GM12878 (cell line): Measurements from ENCODE around the gene GJA8. TPM values are rescaled to one million over a fixed set of nuclear protein-coding genes. Genes with fewer than 3 reads are reported as not detected.
A peak's percentile ranks its signal among the peaks of the same experiment; 100 is the strongest.

Experiments used
- ATAC-seq: fragments of 200-7000 bp; cut with Tn5 transposase; 3 replicates; pipeline ENCODE4 v1.9.1; 2020; ENCODE audit warnings: mild to moderate bottlenecking, moderate library complexity
- BruUV-seq: library from RNA; stranded (reverse); fragments of 400-500 nt; replicated peaks from 2 replicates; lab custom pipeline; 2021; lab: Mats Ljungman, UMichigan
- CTCF ChIA-PET: fragments of 300-600 bp; sonication (Branson Sonifier 250); formaldehyde crosslinking; extraction: SDS; loops from one replicate; lab custom pipeline; 2021; ENCODE audit warnings: inconsistent platforms; lab: Yijun Ruan, JAX
- POLR2A ChIA-PET: fragments of 350-600 bp; formaldehyde crosslinking; extraction: SDS; loops from one replicate; lab custom pipeline; 2021; ENCODE audit warnings: inconsistent platforms; lab: Charles Lee
- RAD21 ChIA-PET: fragments of 300-600 bp; sonication (Branson Sonifier 250); formaldehyde crosslinking; loops from one replicate; lab custom pipeline; 2023; ENCODE audit warnings: antibody characterized with exemption; ENCODE audit not compliant: unreplicated experiment; lab: Charles Lee
- SMC1A ChIA-PET: fragments of 300-600 bp; sonication (Branson Sonifier 250); formaldehyde crosslinking; loops from one replicate; lab custom pipeline; 2023; ENCODE audit not compliant: unreplicated experiment, uncharacterized antibody; lab: Charles Lee
- DNase-seq: peaks from one replicate; pipeline ENCODE4 v3.0.0-alpha.2; 2011; ENCODE audit warnings: low read depth, low spot score
- FAIRE-seq: peaks from 3 replicates; lab custom pipeline; 2011; peaks lifted over from hg19 to GRCh38; lab: Jason Lieb, UNC
- H2AFZ ChIP-seq: 2 replicates; pipeline ENCODE4 v1.6.0; 2011; ENCODE audit warnings: low read depth, low read length, control low read depth; ENCODE audit not compliant: control insufficient read depth
- H3K27ac ChIP-seq: 2 replicates; pipeline ENCODE4 v1.5.1; 2011; ENCODE audit warnings: control low read depth; ENCODE audit not compliant: control insufficient read depth, insufficient read depth
- H3K27me3 ChIP-seq, 2 experiments: replicated peaks in 1 of 2; 2 replicates each; pipeline versions ENCODE4 v1.6.0 to v1.6.1; 2011; ENCODE audit warnings: low read length in 1 of 2; ENCODE audit not compliant: control insufficient read depth in 2 of 2, insufficient read depth in 2 of 2
- H3K36me3 ChIP-seq, 2 experiments: 2 replicates each; pipeline ENCODE4 v1.5.1; 2011; ENCODE audit warnings: low read length in 1 of 2; ENCODE audit not compliant: control insufficient read depth in 2 of 2, insufficient read depth in 2 of 2
- H3K4me1 ChIP-seq: 2 replicates; pipeline ENCODE4 v1.6.1; 2011; ENCODE audit warnings: mild to moderate bottlenecking, low read length, moderate library complexity, mixed read lengths; ENCODE audit not compliant: control insufficient read depth, insufficient read depth
- H3K4me2 ChIP-seq: 2 replicates; pipeline ENCODE4 v1.6.0; 2011; ENCODE audit warnings: control low read depth; ENCODE audit not compliant: control insufficient read depth, insufficient read depth
- H3K4me3 ChIP-seq: fragments of 200-600 bp; sonication (generic); 2 replicates; pipeline ENCODE4 v1.5.1; 2016
- H3K79me2 ChIP-seq: 2 replicates; pipeline ENCODE4 v1.6.0; 2011; ENCODE audit warnings: low read length; ENCODE audit not compliant: control insufficient read depth, insufficient read depth
- H3K9ac ChIP-seq: 2 replicates; pipeline ENCODE4 v1.8.0; 2011; ENCODE audit warnings: low read length, control low read depth, mixed read lengths; ENCODE audit not compliant: control insufficient read depth, insufficient read depth
- H3K9me3 ChIP-seq: replicated peaks from 3 replicates; pipeline ENCODE4 v1.5.1; 2011; ENCODE audit warnings: mild to moderate bottlenecking, low read length; ENCODE audit not compliant: control insufficient read depth, insufficient read depth
- H4K20me1 ChIP-seq: 2 replicates; pipeline ENCODE4 v1.6.0; 2011; ENCODE audit not compliant: control insufficient read depth, insufficient read depth
- ETV6 ChIP-seq, 2 experiments: fragments of 450-650 bp in 1 of 2; IDR thresholded peaks in 1 of 2; conservative IDR thresholded peaks in 1 of 2; 2 replicates each; pipeline ENCODE4 v1.6.1; 2014; ENCODE audit warnings: antibody characterized with exemption in 1 of 2, borderline replicate concordance in 1 of 2, low read depth in 1 of 2, mild to moderate bottlenecking in 1 of 2, moderate library complexity in 1 of 2
- NFXL1 ChIP-seq: fragments of 450-650 bp; IDR thresholded peaks from 2 replicates; pipeline ENCODE4 v1.6.1; 2017; ENCODE audit warnings: antibody characterized with exemption, mild to moderate bottlenecking, borderline replicate concordance
- RAD21 ChIP-seq: IDR thresholded peaks from 2 replicates; pipeline ENCODE4 v1.6.1; 2011; ENCODE audit warnings: mild to moderate bottlenecking, low read depth, low read length, moderate library complexity; ENCODE audit not compliant: insufficient read depth
- RELA ChIP-seq: fragments of 450-650 bp; IDR thresholded peaks from 2 replicates; pipeline ENCODE4 v1.8.0; 2014; ENCODE audit warnings: borderline replicate concordance; ENCODE audit not compliant: partially characterized antibody
- RUNX3 ChIP-seq: IDR thresholded peaks from 2 replicates; pipeline ENCODE4 v1.6.1; 2012; ENCODE audit warnings: low read length, inconsistent platforms
- TARDBP ChIP-seq: IDR thresholded peaks from 2 replicates; pipeline ENCODE4 v1.6.1; 2016; ENCODE audit warnings: borderline replicate concordance
- WGBS: methylation state at CpG from one replicate; pipeline ENCODE4 v1.1.6; 2016; ENCODE audit warnings: low lambda C conversion rate; ENCODE audit not compliant: insufficient replicate concordance, insufficient coverage; ENCODE audit errors: missing lambda C conversion rate; 5-methylcytosine and 5-hydroxymethylcytosine counted together
- in situ Hi-C: fragments of 300-500 bp; cut with MboI; formaldehyde crosslinking; loops from 9 replicates; pipeline ENCODE4 v1.14.3; 2018; ENCODE audit warnings: mixed read lengths
- intact Hi-C: fragments of 100-400 bp; cut with micrococcal nuclease; formaldehyde crosslinking; loops from one replicate; pipeline ENCODE4 v1.14.2; 2022; ENCODE audit not compliant: unreplicated experiment
- polyA plus RNA-seq, 11 experiments: library from polyadenylated mRNA; depleted of rRNA in 4 of 11; unstranded in 6 of 11; stranded (reverse) in 5 of 11; fragments of >200 nt; fragmentation: Nextera tagmentation in 4 of 11; fragmentation: Illumina TruSeq in 1 of 11; extraction: Ambion mirVana in 4 of 11; extraction: Trizol in 1 of 11; gene quantifications; 1 replicate in 1 of 11; 2 replicates in 10 of 11; pipeline versions ENCODE4 v1.2.1 to v1.2.3, GENCODE V29; 2011 to 2016; ENCODE audit warnings: inconsistent platforms in 2 of 11, missing spikeins in 2 of 11, low read depth in 1 of 11
- total RNA-seq, 4 experiments: library from RNA; depleted of rRNA in 3 of 4; stranded (reverse); fragments of >200 nt in 3 of 4; fragmentation: Illumina TruSeq in 1 of 4; extraction: Trizol in 1 of 4; gene quantifications; 2 replicates each; pipeline versions ENCODE4 v1.2.1 to v1.2.3, GENCODE V29; 2013 to 2021
- TF ChIP-seq, protein P1 (sequence below), 3 experiments: IDR thresholded peaks in 2 of 3; conservative IDR thresholded peaks in 1 of 3; 2 replicates each; pipeline ENCODE4 v1.5.1; 2011; ENCODE audit warnings: low read depth in 3 of 3, low read length in 3 of 3, mild to moderate bottlenecking in 3 of 3, control low read depth in 2 of 3, moderate library complexity in 2 of 3, inconsistent platforms in 1 of 3, mixed read lengths in 1 of 3; ENCODE audit not compliant: control insufficient read depth in 2 of 3, insufficient read depth in 1 of 3; ENCODE audit errors: extremely low read depth in 1 of 3
- TF ChIP-seq, protein P2 (sequence below): fragments of 450-650 bp; IDR thresholded peaks from 2 replicates; pipeline ENCODE4 v1.6.1; 2018; ENCODE audit warnings: mild to moderate bottlenecking, low read depth, moderate library complexity; ENCODE audit not compliant: partially characterized antibody
- TF ChIP-seq, protein P3 (sequence below): fragments of 450-650 bp; formaldehyde crosslinking; IDR thresholded peaks from 2 replicates; pipeline ENCODE4 v1.4.0; 2020; ENCODE audit warnings: mild to moderate bottlenecking, moderate library complexity
- TF ChIP-seq, protein P4 (sequence below): fragments of 450-650 bp; IDR thresholded peaks from 2 replicates; pipeline ENCODE4 v1.6.1; 2017; ENCODE audit warnings: antibody characterized with exemption, mild to moderate bottlenecking, moderate library complexity

The GJA8 gene
- total and polyA plus RNA-seq, 10 of the 15 experiments (the other 5 are each of a cell fraction or from before 2014, with no cell fraction given): not detected

DNA sequence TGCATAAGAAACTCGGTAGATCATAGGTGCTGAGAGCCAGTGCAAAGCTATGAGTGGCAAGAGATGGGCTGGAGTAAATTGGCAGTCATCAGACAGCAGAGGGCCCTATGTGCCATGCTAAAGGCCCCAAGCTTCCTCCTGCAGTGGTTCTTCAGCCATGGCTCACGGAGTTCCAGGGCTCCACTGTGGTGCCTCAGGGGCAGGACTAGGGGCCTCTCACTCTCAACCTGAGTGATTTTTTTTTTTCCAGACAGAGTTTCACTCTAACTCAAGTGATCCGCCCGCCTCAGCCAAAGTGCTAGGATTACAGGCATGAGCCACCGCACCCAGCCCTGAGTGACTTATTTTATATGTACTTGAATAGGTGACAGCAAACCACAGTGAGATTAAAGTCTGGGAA lies 10.4 kb upstream of the GJA8 start:
- no peaks in the 10 kb centered on the region for H3K27me3 ChIP-seq
- no peaks in the 10 kb centered on the region for H3K79me2 ChIP-seq
- RAD21 ChIA-PET: interaction anchor here (0.7 to 1.6 kb wide), 5 partner anchors 10 to 620 kb away, joined by 3 to 6 read pairs (median 4); no protein-coding TSS in a partner anchor
- CTCF ChIA-PET: interaction anchor here (0.6 to 2.8 kb wide), 29 partner anchors 8 to 751 kb away, joined by 3 to 52 read pairs (median 4); partner anchors contain the start of gene GJA8
- no peak overlapping the region for H3K4me3 ChIP-seq
- ATAC-seq (peak; percentile 70), DNase-seq (no peak), FAIRE-seq (no peak)
- BruUV-seq: no TSS peak
- H3K27ac ChIP-seq: no peak overlapping the region
- WGBS: 60% methylated on average over 5 of the region's 5 CpGs
- H3K9me3 ChIP-seq: no peaks in the 10 kb centered on the region
- intact Hi-C loops: loop anchor here (1.0 to 10.0 kb wide), 4 partner anchors 167 to 619 kb away; no protein-coding TSS in a partner anchor
- POLR2A ChIA-PET: no interaction called here
- no peaks in the 10 kb centered on the region for H3K4me1 ChIP-seq
- no peaks in the 10 kb centered on the region for H3K36me3 ChIP-seq
- SMC1A ChIA-PET: interaction anchor here (0.9 to 1.6 kb wide), 4 partner anchors 191 to 400 kb away, joined by 3 to 8 read pairs (median 4); no protein-coding TSS in a partner anchor
- no peak overlapping the region for H3K4me2 ChIP-seq
- H3K9ac ChIP-seq: no peak overlapping the region
- H4K20me1 ChIP-seq: no peaks in the 10 kb centered on the region
- no peak overlapping the region for H2AFZ ChIP-seq
- in situ Hi-C loops: loop anchor here (5.0 kb wide), 3 partner anchors 255 to 615 kb away; no protein-coding TSS in a partner anchor
- TF ChIP-seq TARDBP (no peak), RAD21 (peak; percentile 19; the same call in 1 of the 2 replicates), RELA (no peak), ETV6 (conservative IDR thresholded peaks at IDR 0.05 in 1 of 2, IDR thresholded peaks at IDR 0.05 in 1 of 2; ENCODE audit: borderline replicate concordance in 1 of 2, low read depth in 1 of 2) (no peak), RUNX3 (no peak), NFXL1 (no peak)
- TF ChIP-seq, protein P1, sequence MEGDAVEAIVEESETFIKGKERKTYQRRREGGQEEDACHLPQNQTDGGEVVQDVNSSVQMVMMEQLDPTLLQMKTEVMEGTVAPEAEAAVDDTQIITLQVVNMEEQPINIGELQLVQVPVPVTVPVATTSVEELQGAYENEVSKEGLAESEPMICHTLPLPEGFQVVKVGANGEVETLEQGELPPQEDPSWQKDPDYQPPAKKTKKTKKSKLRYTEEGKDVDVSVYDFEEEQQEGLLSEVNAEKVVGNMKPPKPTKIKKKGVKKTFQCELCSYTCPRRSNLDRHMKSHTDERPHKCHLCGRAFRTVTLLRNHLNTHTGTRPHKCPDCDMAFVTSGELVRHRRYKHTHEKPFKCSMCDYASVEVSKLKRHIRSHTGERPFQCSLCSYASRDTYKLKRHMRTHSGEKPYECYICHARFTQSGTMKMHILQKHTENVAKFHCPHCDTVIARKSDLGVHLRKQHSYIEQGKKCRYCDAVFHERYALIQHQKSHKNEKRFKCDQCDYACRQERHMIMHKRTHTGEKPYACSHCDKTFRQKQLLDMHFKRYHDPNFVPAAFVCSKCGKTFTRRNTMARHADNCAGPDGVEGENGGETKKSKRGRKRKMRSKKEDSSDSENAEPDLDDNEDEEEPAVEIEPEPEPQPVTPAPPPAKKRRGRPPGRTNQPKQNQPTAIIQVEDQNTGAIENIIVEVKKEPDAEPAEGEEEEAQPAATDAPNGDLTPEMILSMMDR (IDR thresholded peaks at IDR 0.05 in 2 of 3, conservative IDR thresholded peaks at IDR 0.05 in 1 of 3; ENCODE audit: control insufficient read depth in 2 of 3, extremely low read depth in 1 of 3, insufficient read depth in 1 of 3, low read depth in 3 of 3, low read length in 3 of 3): peak; percentile 12 to 36 (median 23); a peak in 4 of 6 replicates
- TF ChIP-seq, protein P2, sequence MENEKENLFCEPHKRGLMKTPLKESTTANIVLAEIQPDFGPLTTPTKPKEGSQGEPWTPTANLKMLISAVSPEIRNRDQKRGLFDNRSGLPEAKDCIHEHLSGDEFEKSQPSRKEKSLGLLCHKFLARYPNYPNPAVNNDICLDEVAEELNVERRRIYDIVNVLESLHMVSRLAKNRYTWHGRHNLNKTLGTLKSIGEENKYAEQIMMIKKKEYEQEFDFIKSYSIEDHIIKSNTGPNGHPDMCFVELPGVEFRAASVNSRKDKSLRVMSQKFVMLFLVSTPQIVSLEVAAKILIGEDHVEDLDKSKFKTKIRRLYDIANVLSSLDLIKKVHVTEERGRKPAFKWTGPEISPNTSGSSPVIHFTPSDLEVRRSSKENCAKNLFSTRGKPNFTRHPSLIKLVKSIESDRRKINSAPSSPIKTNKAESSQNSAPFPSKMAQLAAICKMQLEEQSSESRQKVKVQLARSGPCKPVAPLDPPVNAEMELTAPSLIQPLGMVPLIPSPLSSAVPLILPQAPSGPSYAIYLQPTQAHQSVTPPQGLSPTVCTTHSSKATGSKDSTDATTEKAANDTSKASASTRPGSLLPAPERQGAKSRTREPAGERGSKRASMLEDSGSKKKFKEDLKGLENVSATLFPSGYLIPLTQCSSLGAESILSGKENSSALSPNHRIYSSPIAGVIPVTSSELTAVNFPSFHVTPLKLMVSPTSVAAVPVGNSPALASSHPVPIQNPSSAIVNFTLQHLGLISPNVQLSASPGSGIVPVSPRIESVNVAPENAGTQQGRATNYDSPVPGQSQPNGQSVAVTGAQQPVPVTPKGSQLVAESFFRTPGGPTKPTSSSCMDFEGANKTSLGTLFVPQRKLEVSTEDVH: no peak
- TF ChIP-seq, protein P3, sequence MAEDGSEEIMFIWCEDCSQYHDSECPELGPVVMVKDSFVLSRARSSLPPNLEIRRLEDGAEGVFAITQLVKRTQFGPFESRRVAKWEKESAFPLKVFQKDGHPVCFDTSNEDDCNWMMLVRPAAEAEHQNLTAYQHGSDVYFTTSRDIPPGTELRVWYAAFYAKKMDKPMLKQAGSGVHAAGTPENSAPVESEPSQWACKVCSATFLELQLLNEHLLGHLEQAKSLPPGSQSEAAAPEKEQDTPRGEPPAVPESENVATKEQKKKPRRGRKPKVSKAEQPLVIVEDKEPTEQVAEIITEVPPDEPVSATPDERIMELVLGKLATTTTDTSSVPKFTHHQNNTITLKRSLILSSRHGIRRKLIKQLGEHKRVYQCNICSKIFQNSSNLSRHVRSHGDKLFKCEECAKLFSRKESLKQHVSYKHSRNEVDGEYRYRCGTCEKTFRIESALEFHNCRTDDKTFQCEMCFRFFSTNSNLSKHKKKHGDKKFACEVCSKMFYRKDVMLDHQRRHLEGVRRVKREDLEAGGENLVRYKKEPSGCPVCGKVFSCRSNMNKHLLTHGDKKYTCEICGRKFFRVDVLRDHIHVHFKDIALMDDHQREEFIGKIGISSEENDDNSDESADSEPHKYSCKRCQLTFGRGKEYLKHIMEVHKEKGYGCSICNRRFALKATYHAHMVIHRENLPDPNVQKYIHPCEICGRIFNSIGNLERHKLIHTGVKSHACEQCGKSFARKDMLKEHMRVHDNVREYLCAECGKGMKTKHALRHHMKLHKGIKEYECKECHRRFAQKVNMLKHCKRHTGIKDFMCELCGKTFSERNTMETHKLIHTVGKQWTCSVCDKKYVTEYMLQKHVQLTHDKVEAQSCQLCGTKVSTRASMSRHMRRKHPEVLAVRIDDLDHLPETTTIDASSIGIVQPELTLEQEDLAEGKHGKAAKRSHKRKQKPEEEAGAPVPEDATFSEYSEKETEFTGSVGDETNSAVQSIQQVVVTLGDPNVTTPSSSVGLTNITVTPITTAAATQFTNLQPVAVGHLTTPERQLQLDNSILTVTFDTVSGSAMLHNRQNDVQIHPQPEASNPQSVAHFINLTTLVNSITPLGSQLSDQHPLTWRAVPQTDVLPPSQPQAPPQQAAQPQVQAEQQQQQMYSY (CRISPR knock-in tag): no peak
- TF ChIP-seq, protein P4, sequence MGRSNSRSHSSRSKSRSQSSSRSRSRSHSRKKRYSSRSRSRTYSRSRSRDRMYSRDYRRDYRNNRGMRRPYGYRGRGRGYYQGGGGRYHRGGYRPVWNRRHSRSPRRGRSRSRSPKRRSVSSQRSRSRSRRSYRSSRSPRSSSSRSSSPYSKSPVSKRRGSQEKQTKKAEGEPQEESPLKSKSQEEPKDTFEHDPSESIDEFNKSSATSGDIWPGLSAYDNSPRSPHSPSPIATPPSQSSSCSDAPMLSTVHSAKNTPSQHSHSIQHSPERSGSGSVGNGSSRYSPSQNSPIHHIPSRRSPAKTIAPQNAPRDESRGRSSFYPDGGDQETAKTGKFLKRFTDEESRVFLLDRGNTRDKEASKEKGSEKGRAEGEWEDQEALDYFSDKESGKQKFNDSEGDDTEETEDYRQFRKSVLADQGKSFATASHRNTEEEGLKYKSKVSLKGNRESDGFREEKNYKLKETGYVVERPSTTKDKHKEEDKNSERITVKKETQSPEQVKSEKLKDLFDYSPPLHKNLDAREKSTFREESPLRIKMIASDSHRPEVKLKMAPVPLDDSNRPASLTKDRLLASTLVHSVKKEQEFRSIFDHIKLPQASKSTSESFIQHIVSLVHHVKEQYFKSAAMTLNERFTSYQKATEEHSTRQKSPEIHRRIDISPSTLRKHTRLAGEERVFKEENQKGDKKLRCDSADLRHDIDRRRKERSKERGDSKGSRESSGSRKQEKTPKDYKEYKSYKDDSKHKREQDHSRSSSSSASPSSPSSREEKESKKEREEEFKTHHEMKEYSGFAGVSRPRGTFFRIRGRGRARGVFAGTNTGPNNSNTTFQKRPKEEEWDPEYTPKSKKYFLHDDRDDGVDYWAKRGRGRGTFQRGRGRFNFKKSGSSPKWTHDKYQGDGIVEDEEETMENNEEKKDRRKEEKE: no peak
